Upper lobe of left lung (tissue), 6 donors: ENCODE measurements around the gene RFTN1. TPM values are rescaled to one million over a fixed set of nuclear protein-coding genes. Genes with fewer than 3 reads are reported as not detected.

ENCODE experiments used
- ATAC-seq, 2 donors: fragments of 200-7000 bp; cut with Tn5 transposase; one replicate each; pipeline ENCODE4 v1.9.1; 2022; ENCODE audit warnings: mild to moderate bottlenecking in 2 of 2, moderate library complexity in 2 of 2; ENCODE audit not compliant: low FRiP score in 2 of 2
- DNase-seq, 2 donors: peaks; one replicate each; pipeline ENCODE4 v3.0.0-alpha.2; 2019 to 2020
- H3K27ac ChIP-seq, 4 donors: fragments of 200-600 bp; sonication (generic); one replicate each; pipeline ENCODE4 v1.5.1; 2016 to 2019
- H3K27me3 ChIP-seq, 4 donors: fragments of 200-600 bp; sonication (generic); one replicate each; pipeline ENCODE4 v1.5.1; 2017 to 2019
- H3K36me3 ChIP-seq, 4 donors: fragments of 200-600 bp; sonication (generic); one replicate each; pipeline ENCODE4 v1.5.1; 2016 to 2019
- H3K4me1 ChIP-seq, 4 donors: fragments of 200-600 bp; sonication (generic); one replicate each; pipeline ENCODE4 v1.5.1; 2018 to 2019
- H3K4me3 ChIP-seq, 4 donors: fragments of 200-600 bp; sonication (generic); one replicate each; pipeline ENCODE4 v1.5.1; 2017 to 2019; ENCODE audit warnings: mild to moderate bottlenecking in 2 of 4, moderate library complexity in 1 of 4
- H3K9me3 ChIP-seq, 4 donors: fragments of 200-600 bp; sonication (generic); one replicate each; pipeline ENCODE4 v1.5.1; 2018 to 2019
- CTCF ChIP-seq, 6 experiments: fragments of 450-650 bp in 4 of 6; fragments of 200-600 bp in 2 of 6; sonication (generic) in 2 of 6; IDR thresholded peaks; one replicate each; pipeline ENCODE4 v1.5.1; 2016 to 2019; ENCODE audit warnings: antibody characterized with exemption in 6 of 6
- EP300 ChIP-seq, 4 donors: sonication (generic); formaldehyde crosslinking; IDR thresholded peaks; one replicate each; pipeline ENCODE4 v1.5.1; 2017; ENCODE audit warnings: antibody characterized with exemption in 4 of 4, control low read depth in 2 of 4
- POLR2A ChIP-seq, 4 donors: fragments of 450-650 bp; IDR thresholded peaks; one replicate each; pipeline ENCODE4 v1.5.1; 2016 to 2017; ENCODE audit warnings: antibody characterized with exemption in 4 of 4, mild to moderate bottlenecking in 2 of 4
- POLR2AphosphoS5 ChIP-seq, 2 donors: sonication (generic); formaldehyde crosslinking; IDR thresholded peaks; one replicate each; pipeline ENCODE4 v1.5.1; 2017; ENCODE audit warnings: antibody characterized with exemption in 2 of 2
- WGBS, 2 donors: methylation state at CpG; one replicate each; pipeline ENCODE4 v1.1.5; 2017 to 2018; 5-methylcytosine and 5-hydroxymethylcytosine counted together
- total RNA-seq, 6 donors: library from RNA; depleted of rRNA in 4 of 6; stranded (reverse); fragments of >200 nt in 4 of 6; gene quantifications; one replicate each; pipeline versions ENCODE4 v1.1.0 to v1.2.1, GENCODE V29; 2016 to 2021
- donor health status: DM: no; HTN: no; CAD: no; lungs with moderate emphysema.
- donor health status: DM: no; HTN: yes; CAD: no; lungs with severe emphysema.

Gene RFTN1
- total RNA-seq, 6 donors from 2014 or later = 62.1 to 121 (median 76.1) TPM

GRCh38 chr3:16510620-16511319, 2.7 kb downstream of the RFTN1 start:
- TF ChIP-seq POLR2AphosphoS5 (IDR thresholded peaks at IDR 0.05) = no peak
- no peak for TF ChIP-seq CTCF (IDR thresholded peaks at IDR 0.05)
- no peak for TF ChIP-seq EP300 (IDR thresholded peaks at IDR 0.05)
- TF ChIP-seq POLR2A (IDR thresholded peaks at IDR 0.05) = no peak
- Histone ChIP-seq H3K27me3 (no peaks in the 10 kb centered on the region), H3K9me3 (no peaks in the 10 kb centered on the region), H3K36me3 (no peaks in the 10 kb centered on the region), H3K4me3 (peak overlapping the region in 1 of 4 donors; percentile 6), H3K4me1 (peaks cover 39 to 56% (median 54%) of the 10 kb centered on the region in 4 donors), H3K27ac (peak overlapping the region; percentile 80 to 90 (median 86))
- DNase-seq (no peak), ATAC-seq (no peak)
- WGBS, 2 donors = 82 to 87% methylated on average over 3 of the region's 3 CpGs

GRCh38 chr3:16509721-16510619, 3.5 kb downstream of the RFTN1 start:
- ATAC-seq (no peak), DNase-seq (no peak)
- peak overlapping the region; percentile 9 to 90 (median 48) for H3K27ac ChIP-seq

GRCh38 chr3:16508591-16508995, 4.9 kb downstream of the RFTN1 start:
- Histone ChIP-seq H3K27ac (peak overlapping the region in 2 of 4 donors; percentile 13 to 90), H3K9me3 (no peaks in the 10 kb centered on the region), H3K4me3 (no peak overlapping the region), H3K27me3 (no peaks in the 10 kb centered on the region), H3K36me3 (no peaks in the 10 kb centered on the region), H3K4me1 (peaks cover 36 to 46% (median 45%) of the 10 kb centered on the region in 4 donors)
- DNase-seq = no peak
- WGBS, 2 donors = 28 to 43% methylated on average over 6 of the region's 6 CpGs
- ATAC-seq = no peak
- TF ChIP-seq POLR2A (IDR thresholded peaks at IDR 0.05) (no peak), CTCF (IDR thresholded peaks at IDR 0.05) (no peak), EP300 (IDR thresholded peaks at IDR 0.05) (no peak), POLR2AphosphoS5 (IDR thresholded peaks at IDR 0.05) (no peak)

More at GRCh38 chr3:16509721-16510619, 3.5 kb downstream of the RFTN1 start:
- Histone ChIP-seq H3K27me3 (no peaks in the 10 kb centered on the region), H3K4me1 (peaks cover 39 to 56% (median 52%) of the 10 kb centered on the region in 4 donors), H3K9me3 (no peaks in the 10 kb centered on the region), H3K4me3 (peak overlapping the region in 1 of 4 donors; percentile 6), H3K36me3 (no peaks in the 10 kb centered on the region)
- TF ChIP-seq CTCF (IDR thresholded peaks at IDR 0.05) (no peak), POLR2AphosphoS5 (IDR thresholded peaks at IDR 0.05) (no peak), EP300 (IDR thresholded peaks at IDR 0.05) (no peak), POLR2A (IDR thresholded peaks at IDR 0.05) (no peak)
- 48 to 58% methylated on average over 6 to 10 of the region's 10 CpGs for WGBS, 2 donors

GRCh38 chr3:16508243-16508578, 5.3 kb downstream of the RFTN1 start:
- 53 to 64% methylated on average over 4 of the region's 4 CpGs for WGBS, 2 donors
- Histone ChIP-seq H3K36me3 (no peaks in the 10 kb centered on the region), H3K27ac (peak overlapping the region in 3 of 4 donors; percentile 13 to 33 (median 14)), H3K4me3 (no peak overlapping the region), H3K9me3 (no peaks in the 10 kb centered on the region), H3K27me3 (no peaks in the 10 kb centered on the region), H3K4me1 (peaks cover 36 to 46% (median 45%) of the 10 kb centered on the region in 4 donors)
- no peak for DNase-seq
- TF ChIP-seq EP300 (IDR thresholded peaks at IDR 0.05) (no peak), POLR2AphosphoS5 (IDR thresholded peaks at IDR 0.05) (no peak), CTCF (IDR thresholded peaks at IDR 0.05) (no peak), POLR2A (IDR thresholded peaks at IDR 0.05) (no peak)
- ATAC-seq = no peak
